ENCODE data around the gene VPS16.
"Not testable (repeated sequence)": the region's sequence is repeated elsewhere in the genome, so short reads cannot be mapped to it uniquely, and the experiment has no call there.

The VPS16 gene

GRCh38 chr20:2805689-2806350 is 34.7 kb upstream of the VPS16 start:
- no peak for DNase-seq
- in situ Hi-C loops (cut with MboI; ENCODE audit: low pct_unique_long_range_greater_than_20kb, low sequenced_read_pairs) = no loop called here

GRCh38 chr20:2806351-2806701 is 34.2 kb upstream of the VPS16 start:
- in situ Hi-C loops (cut with MboI; ENCODE audit: low pct_unique_long_range_greater_than_20kb, low sequenced_read_pairs) = no loop called here
- DNase-seq = no peak

GRCh38 chr20:2807019-2807418 is 33.5 kb upstream of the VPS16 start:
- in situ Hi-C loops (cut with MboI; ENCODE audit: low pct_unique_long_range_greater_than_20kb, low sequenced_read_pairs) = no loop called here
- no peak for DNase-seq

- in situ Hi-C loops (cut with MboI; ENCODE audit: low pct_unique_long_range_greater_than_20kb, low sequenced_read_pairs); DNase-seq: not testable (repeated sequence)
These were observed 32.6 kb upstream of the VPS16 start for GRCh38 chr20:2807929-2808328.

- DNase-seq = no peak
- in situ Hi-C loops (cut with MboI; ENCODE audit: low pct_unique_long_range_greater_than_20kb, low sequenced_read_pairs) = no loop called here
These were observed 30.9 kb upstream of the VPS16 start for GRCh38 chr20:2809690-2810089.

- DNase-seq = no peak
- in situ Hi-C loops (cut with MboI; ENCODE audit: low pct_unique_long_range_greater_than_20kb, low sequenced_read_pairs) = no loop called here
These were observed 28.4 kb upstream of the VPS16 start for GRCh38 chr20:2812189-2812588.

- DNase-seq = no peak
- in situ Hi-C loops (cut with MboI; ENCODE audit: low pct_unique_long_range_greater_than_20kb, low sequenced_read_pairs) = no loop called here
These were observed 26.5 kb upstream of the VPS16 start for GRCh38 chr20:2814076-2814475.

- DNase-seq = peak; percentile 53
- in situ Hi-C loops (cut with MboI; ENCODE audit: low pct_unique_long_range_greater_than_20kb, low sequenced_read_pairs) = no loop called here
These were observed 25.9 kb upstream of the VPS16 start, which contains the start of gene C20orf141 for GRCh38 chr20:2814587-2815051. Gene C20orf141 (plus strand): TSS chr20:2814987. CDS start chr20:2815185, 198 bp downstream.

- no peak for DNase-seq
- in situ Hi-C loops (cut with MboI; ENCODE audit: low pct_unique_long_range_greater_than_20kb, low sequenced_read_pairs) = no loop called here
These were observed 25.2 kb upstream of the VPS16 start for GRCh38 chr20:2815242-2815900.

- no peak for DNase-seq
- in situ Hi-C loops (cut with MboI; ENCODE audit: low pct_unique_long_range_greater_than_20kb, low sequenced_read_pairs) = no loop called here
These were observed 24.4 kb upstream of the VPS16 start, which contains the start of gene TMEM239 for GRCh38 chr20:2816030-2816582. Gene TMEM239 (plus strand): TSS chr20:2816364. CDS start chr20:2816555, 191 bp downstream.

GRCh38 chr20:2816583-2817340 is 23.8 kb upstream of the VPS16 start:
- peak; percentile 52 for DNase-seq
- in situ Hi-C loops (cut with MboI; ENCODE audit: low pct_unique_long_range_greater_than_20kb, low sequenced_read_pairs) = no loop called here

- in situ Hi-C loops (cut with MboI; ENCODE audit: low pct_unique_long_range_greater_than_20kb, low sequenced_read_pairs) = no loop called here
- DNase-seq = no peak
These were observed 23.2 kb upstream of the VPS16 start for GRCh38 chr20:2817341-2817726.

- in situ Hi-C loops (cut with MboI; ENCODE audit: low pct_unique_long_range_greater_than_20kb, low sequenced_read_pairs) = no loop called here
These were observed 22.5 kb upstream of the VPS16 start for GRCh38 chr20:2817891-2818595.

GRCh38 chr20:2820084-2820895 is 20.3 kb upstream of the VPS16 start:
- in situ Hi-C loops (cut with MboI; ENCODE audit: low pct_unique_long_range_greater_than_20kb, low sequenced_read_pairs) = no loop called here
- no peak for DNase-seq

More at GRCh38 chr20:2817891-2818595, 22.5 kb upstream of the VPS16 start:
- DNase-seq = no peak

GRCh38 chr20:2820896-2821869 is 19.4 kb upstream of the VPS16 start:
- no peak for DNase-seq
- in situ Hi-C loops (cut with MboI; ENCODE audit: low pct_unique_long_range_greater_than_20kb, low sequenced_read_pairs) = no loop called here

- peak; percentile 42 for DNase-seq
- in situ Hi-C loops (cut with MboI; ENCODE audit: low pct_unique_long_range_greater_than_20kb, low sequenced_read_pairs) = no loop called here
These were observed 18.5 kb upstream of the VPS16 start for GRCh38 chr20:2822073-2822472.

- in situ Hi-C loops (cut with MboI; ENCODE audit: low pct_unique_long_range_greater_than_20kb, low sequenced_read_pairs) = no loop called here
- no peak for DNase-seq
These were observed 14.8 kb upstream of the VPS16 start for GRCh38 chr20:2825761-2826160.
